CD4-positive, alpha-beta T cell treated with Interleukin-1 beta for 1 hour (primary cell): Measurements from ENCODE around the gene PANK3.
"Not testable (repeated sequence)": the region's sequence is repeated elsewhere in the genome, so short reads cannot be mapped to it uniquely, and the experiment has no call there.

ENCODE experiments used
- DNase-seq, 2 donors: peaks; one replicate each; pipeline ENCODE4 v3.0.0-alpha.2; 2020 to 2022

PANK3 gene

GRCh38 chr5:168591302-168592013, 12.3 kb upstream of the PANK3 start:
- DNase-seq: no peak

GRCh38 chr5:168590666-168591065, 11.5 kb upstream of the PANK3 start:
- no peak for DNase-seq

GRCh38 chr5:168587987-168588386, 8.8 kb upstream of the PANK3 start:
- DNase-seq: no peak

- no peak for DNase-seq
These were observed 6.1 kb upstream of the PANK3 start for GRCh38 chr5:168585119-168585856.

GRCh38 chr5:168583742-168584482, 4.7 kb upstream of the PANK3 start:
- no peak for DNase-seq

GRCh38 chr5:168580814-168581469, 1.8 kb upstream of the PANK3 start:
- not testable (repeated sequence) for DNase-seq

- DNase-seq: no peak
These were observed 1.0 kb upstream of the PANK3 start for GRCh38 chr5:168580227-168580508.

GRCh38 chr5:168579488-168580226, 489 bp upstream of the PANK3 start:
- DNase-seq: peak; percentile 97 to 98

- no peak for DNase-seq
These were observed 1.2 kb downstream of the PANK3 start for GRCh38 chr5:168578006-168578405.

- DNase-seq: no peak
These were observed 3.5 kb downstream of the PANK3 start for GRCh38 chr5:168575391-168576372.

GRCh38 chr5:168574156-168574555, 5.0 kb downstream of the PANK3 start:
- not testable (repeated sequence) for DNase-seq

- DNase-seq: not testable (repeated sequence)
These were observed 5.5 kb downstream of the PANK3 start for GRCh38 chr5:168573663-168574062.

- no peak for DNase-seq
These were observed 8.5 kb downstream of the PANK3 start for GRCh38 chr5:168570490-168571328.

- DNase-seq: no peak
These were observed 10.4 kb downstream of the PANK3 start for GRCh38 chr5:168568738-168569137.

GRCh38 chr5:168563959-168564358, 15.2 kb downstream of the PANK3 start:
- no peak for DNase-seq

GRCh38 chr5:168562279-168562678, 16.9 kb downstream of the PANK3 start:
- no peak for DNase-seq

- DNase-seq: no peak
These were observed 21.8 kb downstream of the PANK3 start for GRCh38 chr5:168557389-168557788.

GRCh38 chr5:168553377-168554130, 25.6 kb downstream of the PANK3 start:
- DNase-seq: no peak

- no peak for DNase-seq
These were observed 27.0 kb downstream of the PANK3 start for GRCh38 chr5:168552146-168552545.

GRCh38 chr5:168550656-168551055, 28.5 kb downstream of the PANK3 start:
- no peak for DNase-seq
